SH-SY5Y (cell line): Measurements from ENCODE around the gene GSKIP.

Source experiments
- GATA2 ChIP-seq: IDR thresholded peaks from 2 replicates; pipeline ENCODE4 v1.6.1; 2011; ENCODE audit warnings: mild to moderate bottlenecking, low read depth, low read length
- GATA3 ChIP-seq: IDR thresholded peaks from 2 replicates; pipeline ENCODE4 v1.6.1; 2011; ENCODE audit warnings: low read depth, mild to moderate bottlenecking, low read length, moderate library complexity

GSKIP gene, protein sequence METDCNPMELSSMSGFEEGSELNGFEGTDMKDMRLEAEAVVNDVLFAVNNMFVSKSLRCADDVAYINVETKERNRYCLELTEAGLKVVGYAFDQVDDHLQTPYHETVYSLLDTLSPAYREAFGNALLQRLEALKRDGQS

DNA sequence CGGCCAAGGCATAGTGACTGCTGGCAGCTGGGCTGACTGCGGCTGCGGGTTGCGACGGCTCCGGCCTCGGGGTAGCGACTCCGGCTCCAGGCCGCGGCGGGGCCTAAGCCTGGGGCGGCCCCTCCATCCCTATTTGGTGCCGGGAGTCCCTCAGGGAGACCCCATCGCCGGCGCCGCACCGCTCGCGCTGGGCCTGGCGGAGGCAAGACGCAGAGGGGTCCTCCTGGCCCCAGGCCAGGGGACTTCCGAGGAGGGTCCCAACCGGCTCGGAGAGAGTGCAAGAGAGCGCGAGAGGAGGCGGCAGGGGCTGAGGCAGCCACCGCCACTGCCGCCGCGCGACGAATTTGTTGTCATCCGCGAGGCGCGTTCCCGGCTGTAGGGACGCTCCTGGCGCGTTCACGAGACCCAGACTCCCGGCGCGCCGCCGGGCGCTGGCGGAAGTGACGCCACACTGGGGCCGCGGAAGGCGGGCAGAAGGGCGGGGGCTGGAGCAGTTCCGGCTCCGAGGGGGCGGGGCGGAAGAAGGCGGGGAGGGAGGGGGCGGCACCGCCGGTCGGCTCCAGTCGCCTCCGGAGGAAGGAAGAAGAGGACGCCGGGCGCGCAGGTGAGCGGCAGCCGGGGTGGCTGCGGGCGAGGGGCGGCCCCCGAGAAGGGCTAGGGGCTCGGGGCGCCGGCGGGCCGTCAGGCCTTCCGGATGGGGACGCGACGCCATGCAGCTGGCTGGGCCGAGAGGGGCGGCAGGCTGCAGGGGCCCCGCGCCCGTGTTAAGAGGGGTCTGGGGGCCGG, at the start of gene GSKIP, which contains the start of gene ATG2B:
Gene GSKIP (plus strand): TSS at position 562 of the 786 bp plus-strand sequence. CDS start 18,722 bp downstream, outside the sequence.
Gene ATG2B (minus strand): TSS at position 377 of the 786 bp plus-strand sequence. CDS start 365 bp downstream, at position 12.
- TF ChIP-seq GATA2: no peak
- TF ChIP-seq GATA3: no peak

GRCh38 chr14:96316087-96316486, 47.2 kb upstream of the GSKIP start:
- TF ChIP-seq GATA3 (no peak), GATA2 (no peak)

- TF ChIP-seq GATA3 (no peak), GATA2 (no peak)
Measured at GRCh38 chr14:96318836-96319235, 44.5 kb upstream of the GSKIP start.

DNA sequence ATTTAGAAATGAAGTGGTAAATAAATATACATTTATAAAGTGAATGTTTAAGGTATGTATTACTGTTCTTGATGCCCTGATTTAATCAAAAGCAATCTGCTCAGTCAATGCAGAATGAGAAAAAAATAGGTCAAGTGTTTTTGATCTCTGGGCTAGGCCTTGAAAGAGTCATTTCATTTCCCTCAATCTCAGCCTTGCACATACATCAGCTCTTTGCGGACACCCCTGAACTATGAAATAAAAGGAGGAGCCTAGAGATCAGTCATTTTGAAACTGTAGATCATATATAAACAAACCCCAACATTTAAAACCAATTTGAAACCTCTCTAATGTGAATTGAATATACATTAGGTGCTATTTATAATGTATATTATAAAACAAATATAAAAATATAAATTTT, 42.7 kb upstream of the GSKIP start:
- TF ChIP-seq GATA2 (no peak), GATA3 (no peak)

DNA sequence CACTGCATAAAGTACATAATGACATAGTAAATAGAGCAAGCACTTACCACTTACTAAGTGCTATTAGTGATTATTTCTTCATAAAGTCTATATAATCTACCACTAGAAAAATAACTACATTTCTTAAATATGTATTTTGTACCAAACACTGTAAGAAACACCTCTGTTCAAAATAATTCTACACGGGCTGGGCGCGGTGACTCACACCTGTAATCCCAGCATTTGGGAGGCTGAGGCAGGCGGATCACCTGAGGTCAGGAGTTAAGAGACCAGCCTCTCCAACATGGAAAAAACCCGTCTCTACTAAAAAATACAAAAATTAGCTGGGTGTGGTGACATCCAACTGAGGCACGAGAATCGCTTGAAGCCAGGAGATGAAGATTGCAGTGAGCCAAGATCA, 39.1 kb upstream of the GSKIP start:
- TF ChIP-seq GATA3 (no peak), GATA2 (no peak)

DNA sequence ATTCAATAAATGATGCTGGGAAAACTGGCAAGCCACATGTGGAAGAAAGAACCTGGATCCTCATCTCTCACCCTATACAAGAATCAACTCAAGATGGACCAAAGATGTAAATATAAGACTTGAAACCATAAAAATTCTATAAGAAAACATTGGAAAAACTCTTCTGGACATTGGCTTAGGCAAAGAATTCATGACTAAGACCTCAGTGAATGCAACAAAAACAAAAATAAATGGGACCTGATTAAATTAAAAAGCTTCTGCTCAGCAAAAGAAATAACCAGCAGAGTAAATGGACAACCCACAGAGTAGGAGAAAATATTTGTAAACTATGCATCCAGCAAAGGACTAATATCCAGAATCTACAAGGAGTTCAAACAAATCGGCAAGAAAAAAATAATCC, 24.8 kb upstream of the GSKIP start:
- TF ChIP-seq GATA3 (no peak), GATA2 (no peak)

- no peak for TF ChIP-seq GATA2
- TF ChIP-seq GATA3: no peak
Measured at GRCh38 chr14:96341323-96341722, 22.0 kb upstream of the GSKIP start.

- no peak for TF ChIP-seq GATA3
- TF ChIP-seq GATA2: no peak
Measured at GRCh38 chr14:96345669-96346068, 17.7 kb upstream of the GSKIP start.

DNA sequence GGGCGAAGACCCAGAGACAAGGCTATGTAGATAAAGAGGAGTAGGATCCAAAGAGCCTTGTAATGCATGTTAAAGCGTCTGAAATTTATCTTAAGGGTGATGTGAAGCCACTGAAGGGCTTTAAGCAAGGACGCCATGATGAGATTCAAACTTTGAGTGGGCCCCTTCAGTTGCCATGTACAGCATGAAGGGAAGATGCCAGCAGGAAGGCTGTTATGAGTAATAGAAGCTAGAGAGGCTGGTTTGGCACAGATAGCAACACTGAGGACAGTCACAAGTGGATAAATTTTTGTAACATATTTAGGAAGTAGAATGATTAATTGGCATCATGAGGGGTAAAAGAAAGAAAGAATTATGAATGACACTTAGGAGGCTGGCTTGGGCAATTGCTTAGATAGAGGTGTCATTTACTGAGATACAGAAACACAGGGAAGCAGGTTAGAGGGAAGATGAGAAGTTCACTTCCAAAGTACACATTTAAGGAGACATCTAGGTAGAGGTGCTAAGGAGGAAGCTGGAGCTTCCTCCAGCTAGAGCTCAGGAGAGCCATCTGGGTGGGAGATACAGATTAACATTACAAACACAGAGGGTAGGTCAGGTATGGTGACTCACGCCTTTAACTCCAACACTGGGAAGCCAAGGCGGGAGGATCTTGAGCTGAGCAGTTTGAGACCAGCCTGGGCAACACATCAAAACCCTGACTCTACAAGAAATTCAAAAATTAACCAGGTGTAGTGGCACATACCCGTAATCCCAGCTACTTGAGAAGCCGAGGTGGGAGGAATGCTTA, 13.8 kb upstream of the GSKIP start:
- TF ChIP-seq GATA3 (no peak), GATA2 (no peak)

DNA sequence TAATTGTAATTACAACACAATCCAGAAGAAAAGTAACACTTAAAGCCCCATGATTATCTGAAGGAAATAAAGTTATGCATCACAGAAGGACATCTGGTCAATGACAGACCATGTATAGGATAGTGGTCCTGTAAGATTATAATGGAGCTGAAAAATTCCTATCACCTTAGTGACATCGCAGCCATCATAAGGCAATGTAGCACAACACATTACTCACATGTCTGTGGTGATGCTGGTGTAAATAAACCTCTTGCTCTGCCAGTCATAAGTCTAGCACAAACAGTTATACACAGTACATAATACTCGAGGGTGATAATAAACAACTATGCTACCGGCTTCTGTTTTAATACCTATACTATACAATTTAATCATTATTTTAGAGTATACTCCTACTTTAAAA, 11.3 kb upstream of the GSKIP start:
- TF ChIP-seq GATA3 (no peak), GATA2 (no peak)

DNA sequence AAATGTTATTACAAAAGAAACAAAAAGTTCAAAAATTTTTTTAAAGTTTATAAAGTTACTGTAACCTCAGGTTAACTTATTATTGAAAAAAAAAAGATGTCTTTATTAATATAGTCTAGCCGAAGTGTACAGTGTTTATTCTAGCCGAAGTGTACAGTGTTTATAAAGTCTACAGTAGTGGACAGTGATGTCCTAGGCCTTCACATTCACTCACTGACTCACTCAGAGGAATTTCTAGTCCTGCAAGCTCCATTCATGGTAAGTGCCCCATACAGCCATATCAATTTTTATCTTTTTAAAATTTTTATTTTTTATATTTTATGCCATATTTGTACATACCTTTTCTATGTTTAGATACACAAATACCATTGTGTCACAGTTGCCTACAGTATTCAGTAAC, 10.6 kb upstream of the GSKIP start:
- no peak for TF ChIP-seq GATA2
- no peak for TF ChIP-seq GATA3

GRCh38 chr14:96354246-96354645, 9.1 kb upstream of the GSKIP start:
- TF ChIP-seq GATA2 (no peak), GATA3 (no peak)

DNA sequence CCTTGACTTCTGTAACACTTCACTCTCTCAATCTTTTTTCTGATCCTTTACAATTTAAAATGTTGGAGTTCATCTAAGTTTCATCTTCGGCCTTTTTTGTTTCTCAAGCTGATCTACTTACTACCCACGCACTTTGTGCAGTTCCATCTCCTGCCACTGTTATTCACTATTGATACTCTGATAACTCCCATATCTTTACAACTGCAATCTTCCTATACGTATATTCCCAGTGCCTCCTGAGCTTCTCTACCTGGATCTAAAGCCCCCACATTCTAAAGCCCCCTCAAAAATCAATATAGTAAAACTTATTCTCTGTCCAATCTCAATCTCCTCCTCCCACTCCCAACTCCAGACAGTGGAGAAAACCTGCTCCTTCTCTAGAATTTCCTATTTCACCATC, 6.1 kb upstream of the GSKIP start:
- no peak for TF ChIP-seq GATA2
- TF ChIP-seq GATA3: no peak

GRCh38 chr14:96359959-96360358, 3.4 kb upstream of the GSKIP start:
- TF ChIP-seq GATA2: no peak
- no peak for TF ChIP-seq GATA3
